Measurements from ENCODE around the gene BLM.

BLM gene

GRCh38 chr15:90794538-90794937, 77.4 kb downstream of the BLM start:
- TF ChIP-seq POLR2A (IDR thresholded peaks at IDR 0.05; ENCODE audit: extremely low read depth, insufficient read length) (no peak), CTCF (IDR thresholded peaks at IDR 0.05; ENCODE audit: low read depth, low read length) (no peak), MYC (IDR thresholded peaks at IDR 0.05; ENCODE audit: low read depth, low read length) (no peak), MAX (IDR thresholded peaks at IDR 0.05; ENCODE audit: low read depth, low read length) (no peak)
- no peak overlapping the region for H3K4me3 ChIP-seq (ENCODE audit: low read depth, low read length)
- no peak for DNase-seq (ENCODE audit: low read depth)

GRCh38 chr15:90799639-90800170, 82.6 kb downstream of the BLM start:
- TF ChIP-seq MYC (IDR thresholded peaks at IDR 0.05; ENCODE audit: low read depth, low read length), result no peak
- TF ChIP-seq POLR2A (IDR thresholded peaks at IDR 0.05; ENCODE audit: extremely low read depth, insufficient read length), result no peak
- TF ChIP-seq CTCF (IDR thresholded peaks at IDR 0.05; ENCODE audit: low read depth, low read length), result no peak
- TF ChIP-seq MAX (IDR thresholded peaks at IDR 0.05; ENCODE audit: low read depth, low read length), result no peak
- H3K4me3 ChIP-seq (ENCODE audit: low read depth, low read length), result no peak overlapping the region
- no peak for DNase-seq (ENCODE audit: low read depth)

GRCh38 chr15:90801803-90802202, 84.7 kb downstream of the BLM start:
- H3K4me3 ChIP-seq (ENCODE audit: low read depth, low read length), result no peak overlapping the region
- no peak for DNase-seq (ENCODE audit: low read depth)
- TF ChIP-seq MYC (IDR thresholded peaks at IDR 0.05; ENCODE audit: low read depth, low read length) (no peak), MAX (IDR thresholded peaks at IDR 0.05; ENCODE audit: low read depth, low read length) (no peak), POLR2A (IDR thresholded peaks at IDR 0.05; ENCODE audit: extremely low read depth, insufficient read length) (no peak), CTCF (IDR thresholded peaks at IDR 0.05; ENCODE audit: low read depth, low read length) (no peak)

- no peak overlapping the region for H3K4me3 ChIP-seq (ENCODE audit: low read depth, low read length)
- no peak for DNase-seq (ENCODE audit: low read depth)
- TF ChIP-seq POLR2A (IDR thresholded peaks at IDR 0.05; ENCODE audit: extremely low read depth, insufficient read length) (no peak), CTCF (IDR thresholded peaks at IDR 0.05; ENCODE audit: low read depth, low read length) (no peak), MYC (IDR thresholded peaks at IDR 0.05; ENCODE audit: low read depth, low read length) (no peak), MAX (IDR thresholded peaks at IDR 0.05; ENCODE audit: low read depth, low read length) (no peak)
These were observed 90.1 kb downstream of the BLM start for GRCh38 chr15:90807074-90807785.

- no peak overlapping the region for H3K4me3 ChIP-seq (ENCODE audit: low read depth, low read length)
- DNase-seq (ENCODE audit: low read depth), result no peak
- TF ChIP-seq MYC (IDR thresholded peaks at IDR 0.05; ENCODE audit: low read depth, low read length), result no peak
- TF ChIP-seq CTCF (IDR thresholded peaks at IDR 0.05; ENCODE audit: low read depth, low read length), result no peak
- TF ChIP-seq POLR2A (IDR thresholded peaks at IDR 0.05; ENCODE audit: extremely low read depth, insufficient read length), result no peak
- no peak for TF ChIP-seq MAX (IDR thresholded peaks at IDR 0.05; ENCODE audit: low read depth, low read length)
These were observed 90.6 kb downstream of the BLM start for GRCh38 chr15:90807786-90808086.

Measured in NB4 (cell line).